M059J (cell line): Measurements from ENCODE around the gene CARF. TPM values are rescaled to one million over a fixed set of nuclear protein-coding genes. Genes with fewer than 3 reads are reported as not detected.
"Not testable (repeated sequence)": the region's sequence is repeated elsewhere in the genome, so short reads cannot be mapped to it uniquely, and the experiment has no call there.

ENCODE experiments used
- DNase-seq: peaks from one replicate; pipeline ENCODE4 v3.0.0-alpha.2; 2012; ENCODE audit warnings: low read depth
- total RNA-seq: library from RNA; depleted of rRNA; stranded (reverse); fragments of >200 nt; shearing (Covaris generic); gene quantifications from 2 replicates; pipeline ENCODE4 v1.2.3, GENCODE V29; 2014; rRNA removed

Gene CARF
- total RNA-seq = 1.3 and 3.0 TPM in 2 replicates

- DNase-seq = peak; percentile 91
Observed at GRCh38 chr2:202911512-202912341, at the start of gene CARF, which contains the start of gene WDR12. Gene CARF (plus strand): TSS chr2:202912275. CDS start chr2:202941903, 29,628 bp downstream. Gene WDR12 (minus strand): TSS chr2:202911673. CDS start chr2:202911476, 197 bp downstream.

GRCh38 chr2:202870431-202871299 lies 41.4 kb upstream of the CARF start:
- peak; percentile 72 for DNase-seq

DNA sequence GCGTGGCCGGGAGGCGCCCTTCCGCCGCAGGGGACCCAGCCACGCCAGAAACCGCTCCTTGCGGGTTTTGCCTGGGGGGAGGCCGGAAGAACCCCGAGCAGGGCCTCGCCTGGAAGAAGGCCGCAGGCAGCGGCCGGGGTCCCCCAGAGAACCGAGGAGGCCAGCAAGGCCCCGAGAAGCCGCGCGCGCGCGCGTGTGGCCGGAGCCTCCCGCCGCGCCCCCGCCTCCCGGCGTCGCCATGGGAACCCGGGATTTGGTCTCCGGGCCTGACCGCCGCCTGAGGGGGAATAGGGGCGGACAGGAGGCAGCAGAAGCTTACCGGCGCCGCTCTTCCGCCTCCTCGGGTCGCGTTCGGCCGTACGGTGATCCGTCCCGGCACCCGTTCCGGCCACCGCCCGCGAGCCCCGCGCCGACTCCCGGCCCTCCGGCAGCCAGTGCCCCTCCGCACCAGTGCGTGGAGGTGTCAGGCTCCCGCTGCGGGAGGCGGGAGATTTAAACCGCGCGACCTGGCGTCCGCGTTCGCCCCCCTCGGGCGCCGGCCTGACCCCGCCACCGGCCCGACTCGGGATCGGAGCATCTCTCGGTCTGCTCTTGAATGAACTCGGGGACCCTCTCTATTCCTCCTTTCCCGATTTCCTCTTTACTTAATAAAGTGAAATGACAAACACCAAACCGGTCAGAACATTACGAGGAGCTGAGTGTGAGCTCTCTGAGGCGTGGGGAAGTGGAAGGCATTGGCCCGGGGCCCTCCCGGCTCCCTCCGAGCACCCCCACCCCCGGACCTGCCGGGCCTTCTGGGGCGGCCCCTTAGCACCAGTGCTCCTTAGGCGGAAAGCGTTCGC lies 40.6 kb upstream of the CARF start, which contains the start of gene ICA1L:
Gene ICA1L (minus strand): TSS at position 467 of the 842 bp plus-strand sequence. CDS start 42,757 bp downstream, outside the sequence.
- peak; percentile 75 for DNase-seq

GRCh38 chr2:202877699-202878098 lies 34.4 kb upstream of the CARF start:
- no peak for DNase-seq

GRCh38 chr2:202881570-202881969 lies 30.5 kb upstream of the CARF start:
- DNase-seq = no peak

GRCh38 chr2:202883987-202884675 lies 27.9 kb upstream of the CARF start:
- peak; percentile 36 for DNase-seq

GRCh38 chr2:202885190-202885589 lies 26.9 kb upstream of the CARF start:
- DNase-seq = no peak

GRCh38 chr2:202905507-202905906 lies 6.6 kb upstream of the CARF start:
- not testable (repeated sequence) for DNase-seq

GRCh38 chr2:202908186-202908585 lies 3.9 kb upstream of the CARF start:
- no peak for DNase-seq

- no peak for DNase-seq
Observed at GRCh38 chr2:202909394-202910192, 2.5 kb upstream of the CARF start.

DNA sequence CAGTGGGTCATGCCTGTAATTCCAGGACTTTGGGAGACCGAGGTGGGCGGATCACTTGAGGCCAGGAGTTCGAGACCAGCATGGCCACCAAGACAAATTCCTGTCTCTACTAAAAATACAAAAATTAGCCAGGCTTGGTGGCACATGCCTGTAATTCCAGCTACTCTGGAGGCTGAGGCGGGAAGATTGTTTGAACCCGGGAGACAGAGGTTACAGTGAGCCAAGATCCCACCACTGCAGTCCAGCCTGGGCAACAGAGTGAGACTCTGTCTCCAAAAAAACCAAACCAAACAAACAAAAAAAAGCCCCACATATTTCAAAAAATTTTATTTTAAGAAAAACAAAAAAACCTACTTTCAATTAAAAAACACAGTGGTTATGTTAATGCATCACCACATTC lies 1.8 kb upstream of the CARF start:
- DNase-seq = not testable (repeated sequence)

DNA sequence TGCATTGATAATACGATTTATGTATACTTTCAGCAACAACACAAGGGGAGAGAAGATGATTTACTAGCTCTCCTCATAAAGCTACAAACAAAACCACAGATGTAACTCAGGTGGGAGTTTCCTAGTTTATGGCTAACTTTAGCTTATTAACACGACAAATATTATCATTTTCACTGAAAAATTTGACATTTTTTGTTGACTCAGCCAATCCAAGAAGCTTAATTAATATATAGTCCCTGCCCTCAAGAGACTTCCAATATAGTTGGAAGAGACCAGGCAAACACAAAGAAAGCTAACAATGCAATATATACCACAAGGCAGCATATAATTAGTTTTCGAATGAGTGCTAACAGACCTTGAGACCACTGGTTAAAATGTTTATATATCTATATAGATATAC lies 1.4 kb upstream of the CARF start:
- no peak for DNase-seq

DNA sequence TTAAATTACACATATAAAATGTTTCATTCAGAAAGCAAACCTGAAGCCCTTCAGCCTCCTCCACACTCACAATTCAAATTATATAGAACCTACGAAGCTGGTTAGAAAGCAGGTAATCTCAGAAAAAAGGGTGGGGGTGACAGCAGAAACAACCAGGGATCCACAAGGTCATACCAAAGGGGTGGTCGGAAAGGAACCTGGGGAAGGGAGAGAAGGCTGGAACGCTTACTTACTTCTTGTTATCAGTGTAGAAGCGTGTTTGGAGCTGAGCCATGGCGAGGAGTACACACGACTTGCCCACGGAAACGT lies 918 bp upstream of the CARF start:
- no peak for DNase-seq

GRCh38 chr2:202912342-202913201 lies 497 bp downstream of the CARF start:
- DNase-seq = not testable (repeated sequence)

- no peak for DNase-seq
Observed at GRCh38 chr2:202918860-202919259, 6.8 kb downstream of the CARF start.

- peak; percentile 83 for DNase-seq
Observed at GRCh38 chr2:202932425-202933138, 20.5 kb downstream of the CARF start.

GRCh38 chr2:202933139-202933510 lies 21.1 kb downstream of the CARF start:
- no peak for DNase-seq

- no peak for DNase-seq
Observed at GRCh38 chr2:202933958-202934357, 21.9 kb downstream of the CARF start.

DNA sequence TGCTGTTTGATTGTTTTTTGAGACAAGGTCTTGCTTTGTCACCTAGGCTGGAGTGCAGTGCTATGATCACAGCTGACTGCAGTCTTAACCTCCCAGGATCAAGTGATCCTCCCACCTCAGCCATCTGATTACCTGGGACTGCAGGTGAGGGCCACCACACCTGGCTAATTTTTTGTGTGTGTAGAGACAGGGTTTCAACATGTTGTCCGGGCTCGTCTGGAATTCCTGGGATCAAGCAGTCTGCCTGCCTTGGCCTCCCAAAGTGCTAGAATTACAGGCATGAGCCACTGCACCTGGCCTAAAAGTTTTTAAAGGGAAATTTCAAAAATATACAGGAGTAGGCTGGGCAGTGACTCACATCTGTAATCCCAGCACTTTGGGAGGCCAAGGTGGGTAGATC lies 22.4 kb downstream of the CARF start:
- DNase-seq = no peak
